HepG2 (cell line): ENCODE data around the gene KLRK1. TPM values are rescaled to one million over a fixed set of nuclear protein-coding genes. Genes with fewer than 3 reads are reported as not detected.

Experiments
- CBX5 ChIP-seq: sonication (generic); formaldehyde crosslinking; IDR thresholded peaks from 2 replicates; pipeline ENCODE4 v1.4.0; 2020; ENCODE audit warnings: missing genetic modification reagents, borderline replicate concordance
- CC2D1A ChIP-seq: sonication (generic); formaldehyde crosslinking; IDR thresholded peaks from 2 replicates; pipeline ENCODE4 v1.8.1; 2023; ENCODE audit warnings: mild to moderate bottlenecking, missing genetic modification reagents
- FOXK2 ChIP-seq: fragments of 450-650 bp; IDR thresholded peaks from 2 replicates; pipeline ENCODE4 v1.6.1; 2016
- GTF3A ChIP-seq: sonication (generic); formaldehyde crosslinking; conservative IDR thresholded peaks from 2 replicates; pipeline ENCODE4 v1.4.0; 2020; ENCODE audit warnings: mild to moderate bottlenecking, missing genetic modification reagents
- KDM5B ChIP-seq: sonication (generic); formaldehyde crosslinking; IDR thresholded peaks from 2 replicates; pipeline ENCODE4 v1.4.0; 2020; ENCODE audit warnings: missing genetic modification reagents, mild to moderate bottlenecking, borderline replicate concordance
- MIER2 ChIP-seq: IDR thresholded peaks from 2 replicates; pipeline ENCODE4 v1.6.1; 2016; ENCODE audit warnings: missing biosample characterization, missing genetic modification reagents
- NR3C1 ChIP-seq: sonication (generic); formaldehyde crosslinking; IDR thresholded peaks from 2 replicates; pipeline ENCODE4 v1.4.0; 2020; ENCODE audit warnings: missing genetic modification reagents
- PHB2 ChIP-seq: fragments of 450-650 bp; IDR thresholded peaks from 2 replicates; pipeline ENCODE4 v1.6.1; 2018; ENCODE audit not compliant: partially characterized antibody
- PHF8 ChIP-seq: sonication (generic); formaldehyde crosslinking; IDR thresholded peaks from 2 replicates; pipeline ENCODE4 v1.5.0; 2020; ENCODE audit warnings: missing genetic modification reagents
- THAP11 ChIP-seq: IDR thresholded peaks from 2 replicates; pipeline ENCODE4 v1.6.1; 2016; ENCODE audit warnings: missing biosample characterization, missing genetic modification reagents
- ZMAT3 ChIP-seq: sonication (generic); formaldehyde crosslinking; conservative IDR thresholded peaks from 2 replicates; pipeline ENCODE4 v1.7.0; 2021; ENCODE audit warnings: missing genetic modification reagents
- ZNF143 ChIP-seq: sonication (generic); formaldehyde crosslinking; IDR thresholded peaks from 2 replicates; pipeline ENCODE4 v1.4.0; 2020; ENCODE audit warnings: missing genetic modification reagents
- ZNF260 ChIP-seq: sonication (generic); formaldehyde crosslinking; IDR thresholded peaks from 2 replicates; pipeline ENCODE4 v1.4.0; 2020; ENCODE audit warnings: missing genetic modification reagents, low read depth, mild to moderate bottlenecking, borderline replicate concordance
- ZNF30 ChIP-seq: sonication (generic); formaldehyde crosslinking; IDR thresholded peaks from 2 replicates; pipeline ENCODE4 v1.5.0; 2020; ENCODE audit warnings: mild to moderate bottlenecking, missing genetic modification reagents
- ZNF629 ChIP-seq: sonication (generic); formaldehyde crosslinking; conservative IDR thresholded peaks from 2 replicates; pipeline ENCODE4 v1.5.0; 2020; ENCODE audit warnings: missing genetic modification reagents
- ZNF883 ChIP-seq: sonication (generic); formaldehyde crosslinking; IDR thresholded peaks from 2 replicates; pipeline ENCODE4 v1.5.1; 2020; ENCODE audit warnings: mild to moderate bottlenecking, missing genetic modification reagents; ENCODE audit errors: not compliant biosample characterization
- polyA plus RNA-seq, 8 experiments: library from polyadenylated mRNA; depleted of rRNA in 3 of 8; stranded (reverse) in 7 of 8; unstranded in 1 of 8; fragments of >200 nt; fragmentation: Illumina TruSeq in 4 of 8; extraction: Trizol in 4 of 8; gene quantifications; 2 replicates each; pipeline versions ENCODE4 v1.2.1 to v1.2.3, GENCODE V29; 2011 to 2016; ENCODE audit warnings: low read depth in 4 of 8, missing spikeins in 1 of 8, mixed read lengths in 1 of 8; ENCODE audit not compliant: insufficient read depth in 1 of 8
- total RNA-seq, 5 experiments: library from RNA; depleted of rRNA; stranded (reverse); fragments of >200 nt; fragmentation: Illumina TruSeq; extraction: Trizol; gene quantifications; 2 replicates each; pipeline ENCODE4 v1.2.3, GENCODE V29; 2016; ENCODE audit warnings: low read depth in 1 of 5
- TF ChIP-seq, protein P1 (sequence below): sonication (generic); formaldehyde crosslinking; IDR thresholded peaks from 2 replicates; pipeline ENCODE4 v1.5.1; 2020; ENCODE audit warnings: missing genetic modification reagents, mild to moderate bottlenecking, borderline replicate concordance
- TF ChIP-seq, protein P2 (sequence below): sonication (generic); formaldehyde crosslinking; IDR thresholded peaks from 2 replicates; pipeline ENCODE4 v1.9.0; 2021; ENCODE audit warnings: missing genetic modification reagents, borderline replicate concordance
- TF ChIP-seq, protein P3 (sequence below): sonication (generic); formaldehyde crosslinking; IDR thresholded peaks from 2 replicates; pipeline ENCODE4 v1.4.0; 2020; ENCODE audit warnings: low read depth, missing genetic modification reagents
- TF ChIP-seq, protein P4 (sequence below): sonication (generic); formaldehyde crosslinking; IDR thresholded peaks from 2 replicates; pipeline ENCODE4 v1.5.0; 2020; ENCODE audit warnings: mild to moderate bottlenecking, missing genetic modification reagents, borderline replicate concordance

KLRK1 gene
- total and polyA plus RNA-seq, 2 of the 13 experiments (the other 11 are each of a cell fraction or from before 2014, with no cell fraction given) = not detected

DNA sequence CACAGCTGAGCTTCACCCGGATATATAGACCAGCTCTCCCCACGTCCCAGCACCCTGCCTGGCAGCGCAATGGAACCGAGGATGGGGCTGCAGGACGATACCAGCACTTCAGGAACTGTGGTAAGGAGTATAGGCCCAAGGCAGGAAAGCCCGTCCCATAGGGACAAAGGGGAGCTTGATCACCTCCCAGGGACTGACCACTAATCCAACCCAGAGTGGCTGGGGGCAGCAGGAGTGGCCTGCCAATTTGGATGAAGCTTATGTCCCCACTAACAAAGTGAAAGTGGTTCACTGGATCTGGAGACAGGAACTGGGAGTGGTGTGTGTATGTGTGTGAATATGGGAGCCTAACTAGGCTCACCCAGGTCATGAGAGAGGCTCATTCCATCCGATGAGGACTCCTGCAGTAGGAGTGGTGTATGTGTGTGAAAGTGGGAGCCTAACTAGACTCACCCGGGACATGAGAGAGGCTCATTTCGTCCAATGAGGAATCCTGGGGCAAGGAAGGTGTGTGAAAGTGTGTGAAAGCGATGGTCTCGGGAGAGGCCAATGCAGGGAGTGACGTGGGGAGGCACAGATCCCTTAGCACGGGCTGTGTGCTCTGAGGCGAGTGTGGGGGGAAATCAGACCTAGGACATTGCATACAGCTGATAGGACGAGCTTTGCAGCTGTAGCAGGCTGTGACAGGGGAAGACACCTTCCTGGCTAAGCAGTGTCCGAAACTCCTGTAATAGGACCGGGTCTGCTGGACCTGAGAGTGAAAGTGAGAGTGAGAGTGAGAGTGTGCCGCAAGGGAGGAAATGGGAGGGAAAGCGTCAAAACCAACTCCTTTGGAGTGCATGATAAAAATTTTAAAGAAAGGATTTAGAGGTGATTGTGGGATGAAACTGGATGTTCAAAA lies 25.7 kb downstream of the KLRK1 start (continued):
- TF ChIP-seq, protein P1, sequence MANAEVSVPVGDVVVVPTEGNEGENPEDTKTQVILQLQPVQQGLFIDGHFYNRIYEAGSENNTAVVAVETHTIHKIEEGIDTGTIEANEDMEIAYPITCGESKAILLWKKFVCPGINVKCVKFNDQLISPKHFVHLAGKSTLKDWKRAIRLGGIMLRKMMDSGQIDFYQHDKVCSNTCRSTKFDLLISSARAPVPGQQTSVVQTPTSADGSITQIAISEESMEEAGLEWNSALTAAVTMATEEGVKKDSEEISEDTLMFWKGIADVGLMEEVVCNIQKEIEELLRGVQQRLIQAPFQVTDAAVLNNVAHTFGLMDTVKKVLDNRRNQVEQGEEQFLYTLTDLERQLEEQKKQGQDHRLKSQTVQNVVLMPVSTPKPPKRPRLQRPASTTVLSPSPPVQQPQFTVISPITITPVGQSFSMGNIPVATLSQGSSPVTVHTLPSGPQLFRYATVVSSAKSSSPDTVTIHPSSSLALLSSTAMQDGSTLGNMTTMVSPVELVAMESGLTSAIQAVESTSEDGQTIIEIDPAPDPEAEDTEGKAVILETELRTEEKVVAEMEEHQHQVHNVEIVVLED (CRISPR knock-in tag) = no peak
- TF ChIP-seq, protein P2, sequence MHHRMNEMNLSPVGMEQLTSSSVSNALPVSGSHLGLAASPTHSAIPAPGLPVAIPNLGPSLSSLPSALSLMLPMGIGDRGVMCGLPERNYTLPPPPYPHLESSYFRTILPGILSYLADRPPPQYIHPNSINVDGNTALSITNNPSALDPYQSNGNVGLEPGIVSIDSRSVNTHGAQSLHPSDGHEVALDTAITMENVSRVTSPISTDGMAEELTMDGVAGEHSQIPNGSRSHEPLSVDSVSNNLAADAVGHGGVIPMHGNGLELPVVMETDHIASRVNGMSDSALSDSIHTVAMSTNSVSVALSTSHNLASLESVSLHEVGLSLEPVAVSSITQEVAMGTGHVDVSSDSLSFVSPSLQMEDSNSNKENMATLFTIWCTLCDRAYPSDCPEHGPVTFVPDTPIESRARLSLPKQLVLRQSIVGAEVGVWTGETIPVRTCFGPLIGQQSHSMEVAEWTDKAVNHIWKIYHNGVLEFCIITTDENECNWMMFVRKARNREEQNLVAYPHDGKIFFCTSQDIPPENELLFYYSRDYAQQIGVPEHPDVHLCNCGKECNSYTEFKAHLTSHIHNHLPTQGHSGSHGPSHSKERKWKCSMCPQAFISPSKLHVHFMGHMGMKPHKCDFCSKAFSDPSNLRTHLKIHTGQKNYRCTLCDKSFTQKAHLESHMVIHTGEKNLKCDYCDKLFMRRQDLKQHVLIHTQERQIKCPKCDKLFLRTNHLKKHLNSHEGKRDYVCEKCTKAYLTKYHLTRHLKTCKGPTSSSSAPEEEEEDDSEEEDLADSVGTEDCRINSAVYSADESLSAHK (CRISPR knock-in tag) = no peak
- TF ChIP-seq CC2D1A (CRISPR knock-in tag) (no peak), KDM5B (CRISPR knock-in tag) (peak; percentile 21; the same call in 1 of the 2 replicates), GTF3A (CRISPR knock-in tag) (no peak), PHB2 (no peak), ZNF30 (CRISPR knock-in tag) (peak; percentile 42; the same call in 1 of the 2 replicates), CBX5 (no peak), MIER2 (0 out of 2 replicates have a peak, but pooled peaks have one; percentile 12), ZMAT3 (no peak), THAP11 (CRISPR knock-in tag) (peak; percentile 41), FOXK2 (no peak), ZNF883 (CRISPR knock-in tag) (no peak), NR3C1 (no peak), ZNF143 (CRISPR knock-in tag) (no peak), ZNF260 (CRISPR knock-in tag) (no peak), PHF8 (CRISPR knock-in tag) (peak; percentile 29), ZNF629 (no peak)
- TF ChIP-seq, protein P3, sequence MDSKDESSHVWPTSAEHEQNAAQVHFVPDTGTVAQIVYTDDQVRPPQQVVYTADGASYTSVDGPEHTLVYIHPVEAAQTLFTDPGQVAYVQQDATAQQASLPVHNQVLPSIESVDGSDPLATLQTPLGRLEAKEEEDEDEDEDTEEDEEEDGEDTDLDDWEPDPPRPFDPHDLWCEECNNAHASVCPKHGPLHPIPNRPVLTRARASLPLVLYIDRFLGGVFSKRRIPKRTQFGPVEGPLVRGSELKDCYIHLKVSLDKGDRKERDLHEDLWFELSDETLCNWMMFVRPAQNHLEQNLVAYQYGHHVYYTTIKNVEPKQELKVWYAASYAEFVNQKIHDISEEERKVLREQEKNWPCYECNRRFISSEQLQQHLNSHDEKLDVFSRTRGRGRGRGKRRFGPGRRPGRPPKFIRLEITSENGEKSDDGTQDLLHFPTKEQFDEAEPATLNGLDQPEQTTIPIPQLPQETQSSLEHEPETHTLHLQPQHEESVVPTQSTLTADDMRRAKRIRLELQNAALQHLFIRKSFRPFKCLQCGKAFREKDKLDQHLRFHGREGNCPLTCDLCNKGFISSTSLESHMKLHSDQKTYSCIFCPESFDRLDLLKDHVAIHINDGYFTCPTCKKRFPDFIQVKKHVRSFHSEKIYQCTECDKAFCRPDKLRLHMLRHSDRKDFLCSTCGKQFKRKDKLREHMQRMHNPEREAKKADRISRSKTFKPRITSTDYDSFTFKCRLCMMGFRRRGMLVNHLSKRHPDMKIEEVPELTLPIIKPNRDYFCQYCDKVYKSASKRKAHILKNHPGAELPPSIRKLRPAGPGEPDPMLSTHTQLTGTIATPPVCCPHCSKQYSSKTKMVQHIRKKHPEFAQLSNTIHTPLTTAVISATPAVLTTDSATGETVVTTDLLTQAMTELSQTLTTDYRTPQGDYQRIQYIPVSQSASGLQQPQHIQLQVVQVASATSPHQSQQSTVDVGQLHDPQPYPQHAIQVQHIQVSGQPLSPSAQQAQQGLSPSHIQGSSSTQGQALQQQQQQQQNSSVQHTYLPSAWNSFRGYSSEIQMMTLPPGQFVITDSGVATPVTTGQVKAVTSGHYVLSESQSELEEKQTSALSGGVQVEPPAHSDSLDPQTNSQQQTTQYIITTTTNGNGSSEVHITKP (CRISPR knock-in tag) = peak; percentile 37; the same call in 1 of the 2 replicates
- TF ChIP-seq, protein P4, sequence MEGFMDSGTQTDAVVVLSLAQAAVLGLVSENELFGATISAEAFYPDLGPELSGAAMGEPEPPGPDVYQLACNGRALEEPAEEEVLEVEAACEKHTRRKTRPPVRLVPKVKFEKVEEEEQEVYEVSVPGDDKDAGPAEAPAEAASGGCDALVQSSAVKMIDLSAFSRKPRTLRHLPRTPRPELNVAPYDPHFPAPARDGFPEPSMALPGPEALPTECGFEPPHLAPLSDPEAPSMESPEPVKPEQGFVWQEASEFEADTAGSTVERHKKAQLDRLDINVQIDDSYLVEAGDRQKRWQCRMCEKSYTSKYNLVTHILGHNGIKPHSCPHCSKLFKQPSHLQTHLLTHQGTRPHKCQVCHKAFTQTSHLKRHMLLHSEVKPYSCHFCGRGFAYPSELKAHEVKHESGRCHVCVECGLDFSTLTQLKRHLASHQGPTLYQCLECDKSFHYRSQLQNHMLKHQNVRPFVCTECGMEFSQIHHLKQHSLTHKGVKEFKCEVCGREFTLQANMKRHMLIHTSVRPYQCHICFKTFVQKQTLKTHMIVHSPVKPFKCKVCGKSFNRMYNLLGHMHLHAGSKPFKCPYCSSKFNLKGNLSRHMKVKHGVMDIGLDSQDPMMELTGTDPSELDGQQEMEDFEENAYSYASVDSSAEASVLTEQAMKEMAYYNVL = peak; percentile 25; the same call in 1 of the 2 replicates
